ENCODE results near the gene CABLES1.

CABLES1 gene

GRCh38 chr18:23245461-23245860 is 110.2 kb downstream of the CABLES1 start:
- H3K4me3 Mint-ChIP-seq = no peak overlapping the region
- peaks cover 3% of the 10 kb centered on the region for H3K36me3 Mint-ChIP-seq (ENCODE audit: low read depth)
- ATAC-seq (no peak), DNase-seq (no peak)
- peaks cover 2% of the 10 kb centered on the region for H3K27me3 Mint-ChIP-seq
- no peak overlapping the region for H3K27ac Mint-ChIP-seq
- no peaks in the 10 kb centered on the region for H3K9me3 Mint-ChIP-seq
- peaks cover 2% of the 10 kb centered on the region for H3K4me1 Mint-ChIP-seq

- Mint-ChIP-seq H3K4me3 (no peak overlapping the region), H3K4me1 (peaks cover under 1% of the 10 kb centered on the region), H3K36me3 (ENCODE audit: low read depth) (peaks cover 3% of the 10 kb centered on the region), H3K9me3 (no peaks in the 10 kb centered on the region), H3K27me3 (peaks cover under 1% of the 10 kb centered on the region), H3K27ac (no peak overlapping the region)
- no peak for ATAC-seq
- no peak for DNase-seq
Observed at GRCh38 chr18:23247331-23247730, 112.0 kb downstream of the CABLES1 start.

GRCh38 chr18:23247896-23248295 is 112.6 kb downstream of the CABLES1 start:
- no peak for ATAC-seq
- Mint-ChIP-seq H3K27ac (no peak overlapping the region), H3K4me3 (no peak overlapping the region), H3K4me1 (no peaks in the 10 kb centered on the region), H3K36me3 (ENCODE audit: low read depth) (peaks cover 3% of the 10 kb centered on the region), H3K9me3 (no peaks in the 10 kb centered on the region), H3K27me3 (no peaks in the 10 kb centered on the region)
- DNase-seq = no peak

- no peaks in the 10 kb centered on the region for H3K27me3 Mint-ChIP-seq
- DNase-seq = no peak
- no peaks in the 10 kb centered on the region for H3K9me3 Mint-ChIP-seq
- H3K36me3 Mint-ChIP-seq (ENCODE audit: low read depth) = peaks cover 7% of the 10 kb centered on the region
- no peak for ATAC-seq
- no peak overlapping the region for H3K27ac Mint-ChIP-seq
- H3K4me3 Mint-ChIP-seq = no peak overlapping the region
- no peaks in the 10 kb centered on the region for H3K4me1 Mint-ChIP-seq
Observed at GRCh38 chr18:23248826-23249225, 113.5 kb downstream of the CABLES1 start.

DNA sequence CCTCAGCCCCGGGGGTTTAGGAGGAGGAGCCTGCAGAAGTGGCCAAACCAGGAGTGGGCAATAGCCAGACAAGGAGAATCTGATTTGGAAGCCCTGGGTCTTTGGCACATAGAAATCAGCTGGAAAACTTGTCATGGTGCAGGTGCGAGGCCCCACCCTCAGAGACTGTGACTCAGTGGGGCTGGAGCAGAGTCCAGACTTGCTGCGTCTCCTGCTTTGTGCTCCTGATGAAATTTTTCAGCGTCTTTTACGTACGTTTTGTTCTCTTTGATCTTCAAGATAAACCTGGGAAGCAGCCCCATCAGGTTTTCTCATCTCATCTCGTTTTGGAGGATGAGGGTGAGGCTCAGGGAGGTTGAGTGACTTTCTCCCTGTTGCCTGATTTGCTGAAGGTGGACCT is 114.1 kb downstream of the CABLES1 start:
- H3K4me1 Mint-ChIP-seq = no peaks in the 10 kb centered on the region
- H3K36me3 Mint-ChIP-seq (ENCODE audit: low read depth) = peaks cover 7% of the 10 kb centered on the region
- no peaks in the 10 kb centered on the region for H3K27me3 Mint-ChIP-seq
- no peak overlapping the region for H3K27ac Mint-ChIP-seq
- DNase-seq = no peak
- no peaks in the 10 kb centered on the region for H3K9me3 Mint-ChIP-seq
- H3K4me3 Mint-ChIP-seq = no peak overlapping the region
- ATAC-seq = no peak

DNA sequence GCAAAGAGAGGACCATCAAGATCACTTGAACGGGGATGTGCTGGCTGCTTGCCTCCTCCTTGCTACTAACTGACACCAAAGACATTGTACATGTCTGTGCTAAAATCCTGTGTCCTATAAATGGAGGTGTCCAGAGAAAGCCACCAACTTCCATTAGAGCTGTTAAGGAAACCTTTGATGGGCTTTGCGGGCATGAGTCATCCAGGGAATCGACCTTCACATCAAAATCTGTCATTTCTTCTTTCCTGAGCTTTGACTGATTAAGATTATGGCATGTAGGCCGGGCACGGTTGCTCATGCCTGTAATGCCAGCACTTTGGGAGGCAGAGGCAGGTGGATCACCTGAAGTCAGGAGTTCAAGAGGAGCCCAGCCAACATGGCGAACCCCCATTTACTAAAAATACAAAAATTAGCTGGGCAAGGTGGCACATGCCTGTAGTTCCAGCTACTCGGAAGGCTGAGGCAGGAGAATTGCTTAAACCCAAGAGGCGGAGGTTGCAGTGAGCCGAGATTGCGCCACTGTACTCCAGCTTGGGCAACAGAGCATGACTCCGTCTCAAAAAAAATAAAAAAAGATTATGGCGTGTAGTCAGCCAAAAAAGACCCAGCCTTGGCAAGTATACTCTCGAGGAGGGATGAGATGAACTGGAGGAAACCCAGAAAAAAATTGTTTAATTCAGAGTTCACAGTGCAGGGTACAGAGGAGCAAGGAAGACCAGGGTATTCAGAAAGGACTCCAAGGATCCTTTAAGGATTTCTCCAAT is 115.8 kb downstream of the CABLES1 start:
- DNase-seq (no peak), ATAC-seq (no peak)
- Mint-ChIP-seq H3K4me3 (no peak overlapping the region), H3K27ac (no peak overlapping the region), H3K9me3 (no peaks in the 10 kb centered on the region), H3K36me3 (ENCODE audit: low read depth) (peaks cover 7% of the 10 kb centered on the region), H3K4me1 (no peaks in the 10 kb centered on the region), H3K27me3 (no peaks in the 10 kb centered on the region)

DNA sequence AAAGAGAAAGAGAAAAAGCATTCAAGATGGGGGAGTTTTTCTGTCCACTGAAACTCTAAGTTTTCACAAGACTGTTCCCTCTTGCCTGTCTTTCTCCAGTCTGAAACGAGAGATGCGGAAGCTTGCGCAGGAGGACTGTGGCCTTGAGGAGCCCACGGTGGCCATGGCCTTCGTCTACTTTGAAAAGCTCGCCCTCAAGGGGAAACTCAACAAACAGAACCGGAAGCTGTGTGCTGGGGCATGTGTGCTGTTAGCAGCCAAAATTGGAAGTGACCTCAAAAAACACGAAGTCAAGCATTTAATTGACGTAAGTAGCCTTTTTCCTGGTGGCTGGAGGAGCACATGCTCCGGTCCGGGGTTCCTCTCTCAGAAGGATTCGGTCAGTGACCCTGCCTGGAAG is 118.3 kb downstream of the CABLES1 start:
- Mint-ChIP-seq H3K9me3 (no peaks in the 10 kb centered on the region), H3K27me3 (no peaks in the 10 kb centered on the region), H3K4me1 (peaks cover 16% of the 10 kb centered on the region), H3K27ac (no peak overlapping the region), H3K36me3 (ENCODE audit: low read depth) (peaks cover 7% of the 10 kb centered on the region), H3K4me3 (no peak overlapping the region)
- DNase-seq (no peak), ATAC-seq (no peak)

DNA sequence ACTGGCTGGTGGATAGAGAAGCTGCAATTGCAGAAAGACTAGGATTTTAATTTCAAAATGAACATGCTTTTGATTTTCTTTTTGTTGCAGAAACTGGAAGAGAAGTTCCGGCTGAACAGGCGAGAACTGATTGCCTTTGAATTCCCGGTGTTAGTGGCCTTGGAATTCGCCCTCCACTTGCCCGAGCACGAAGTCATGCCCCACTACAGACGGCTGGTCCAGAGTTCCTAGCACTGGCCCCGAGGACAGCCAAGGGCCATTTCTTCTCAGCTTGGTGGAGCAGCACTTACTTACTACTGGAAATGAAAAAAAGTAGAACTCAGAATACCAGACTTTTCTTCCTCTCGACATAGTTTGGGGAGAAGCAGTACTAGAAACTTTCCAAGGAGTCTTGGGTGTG is 121.9 kb downstream of the CABLES1 start:
- Mint-ChIP-seq H3K36me3 (ENCODE audit: low read depth) (peaks cover 4% of the 10 kb centered on the region), H3K27ac (no peak overlapping the region), H3K9me3 (no peaks in the 10 kb centered on the region), H3K4me1 (peaks cover 38% of the 10 kb centered on the region), H3K27me3 (no peaks in the 10 kb centered on the region), H3K4me3 (no peak overlapping the region)
- ATAC-seq (no peak), DNase-seq (no peak)

DNA sequence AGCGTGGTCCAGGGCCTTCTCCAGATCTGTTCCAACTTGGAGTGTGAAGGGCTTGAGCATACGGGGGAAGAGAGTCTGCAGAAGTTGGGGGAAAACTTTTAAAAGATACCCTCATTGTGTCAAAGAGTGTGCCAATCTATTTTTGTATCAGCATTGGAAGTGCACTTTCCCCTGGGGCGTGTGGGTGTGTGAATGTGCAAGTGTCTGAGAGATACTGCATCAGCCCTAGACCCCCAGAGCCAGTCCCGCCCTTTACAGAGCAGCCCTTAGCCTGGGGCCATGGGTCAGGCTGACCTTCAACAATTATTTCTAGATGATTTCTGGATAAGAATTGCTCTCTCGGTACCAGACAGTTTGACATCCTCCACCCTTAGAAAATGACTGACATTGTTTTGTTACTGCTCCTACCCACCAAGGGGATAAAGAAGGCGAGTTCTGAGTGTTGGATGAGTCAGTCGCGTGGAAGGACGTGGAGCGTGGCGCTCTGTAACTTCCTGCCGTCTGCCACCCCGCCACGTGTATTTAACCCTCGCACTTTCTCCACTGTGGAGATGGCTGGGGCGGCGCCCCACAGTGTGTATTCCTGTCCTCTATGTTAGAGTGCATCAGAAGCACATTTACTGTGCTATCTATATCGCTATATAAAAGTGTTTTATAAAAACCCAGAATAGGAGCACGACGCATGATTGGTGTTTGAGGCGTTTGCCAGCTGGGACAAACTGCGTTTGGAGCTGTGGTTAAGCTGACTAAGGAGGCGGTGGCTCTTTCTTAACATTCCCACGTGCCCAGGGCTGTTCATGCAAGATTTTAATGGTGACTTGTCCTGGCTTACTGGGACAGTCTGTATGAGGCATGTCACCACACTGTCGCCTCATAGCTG is 122.6 kb downstream of the CABLES1 start:
- ATAC-seq (no peak), DNase-seq (no peak)
- Mint-ChIP-seq H3K9me3 (no peaks in the 10 kb centered on the region), H3K4me1 (peaks cover 38% of the 10 kb centered on the region), H3K27ac (no peak overlapping the region), H3K36me3 (ENCODE audit: low read depth) (peaks cover 4% of the 10 kb centered on the region), H3K4me3 (no peak overlapping the region), H3K27me3 (no peaks in the 10 kb centered on the region)

- ATAC-seq (no peak), DNase-seq (no peak)
- peak overlapping the region; percentile 9 for H3K4me3 Mint-ChIP-seq
- H3K27me3 Mint-ChIP-seq = no peaks in the 10 kb centered on the region
- H3K27ac Mint-ChIP-seq = peak overlapping the region; percentile 87
- H3K36me3 Mint-ChIP-seq (ENCODE audit: low read depth) = no peaks in the 10 kb centered on the region
- H3K4me1 Mint-ChIP-seq = peaks cover 38% of the 10 kb centered on the region
- no peaks in the 10 kb centered on the region for H3K9me3 Mint-ChIP-seq
Observed at GRCh38 chr18:23258566-23259469, 123.5 kb downstream of the CABLES1 start.

DNA sequence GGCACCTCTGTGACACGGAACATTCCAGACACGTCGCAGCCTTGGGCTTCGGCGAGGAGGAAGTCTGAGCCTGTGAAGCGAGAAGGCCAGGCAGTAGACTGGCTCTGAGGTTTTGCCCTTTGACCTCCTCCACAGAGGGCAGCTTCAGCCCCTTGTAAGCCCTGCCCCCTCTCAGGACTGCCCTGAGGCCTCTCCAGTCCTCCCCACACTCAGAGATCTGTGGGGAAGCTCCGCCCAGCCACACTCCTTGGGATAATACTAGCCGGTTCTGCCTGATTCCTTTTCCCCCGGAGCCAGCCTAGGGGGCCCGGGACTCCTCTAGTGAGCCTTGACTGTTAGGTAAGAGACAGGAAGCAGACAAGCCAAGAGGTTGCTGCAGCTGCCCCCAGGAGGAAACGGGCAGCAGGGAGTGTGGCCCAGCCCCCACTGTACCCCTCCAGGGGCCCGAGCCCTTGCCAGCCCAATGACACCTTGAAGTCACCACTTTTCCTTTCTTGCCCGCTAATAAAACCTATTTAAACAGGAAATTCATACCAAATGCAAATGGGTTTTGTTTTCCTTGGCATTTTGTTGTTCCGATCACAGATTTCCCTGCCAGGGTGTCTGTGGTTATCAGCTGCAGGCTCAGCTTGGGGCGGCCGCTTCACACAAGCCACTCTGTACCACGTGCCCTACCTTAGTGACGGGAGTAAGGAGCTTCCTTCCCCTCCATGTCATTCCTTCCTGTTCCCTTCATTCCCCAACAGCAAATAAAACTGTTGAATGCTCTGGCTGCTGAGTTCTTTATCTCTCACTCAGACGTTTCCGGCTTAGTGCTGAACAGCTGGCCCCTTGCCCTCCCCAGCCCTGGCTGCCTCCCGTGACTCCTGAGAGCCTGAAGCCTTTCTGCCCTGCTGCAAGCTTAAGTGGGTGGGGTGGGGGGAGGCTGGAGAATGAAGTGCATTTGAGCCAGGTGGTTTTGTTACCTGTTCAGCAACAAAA is 124.7 kb downstream of the CABLES1 start:
- Mint-ChIP-seq H3K27me3 (no peaks in the 10 kb centered on the region), H3K4me3 (peak overlapping the region; percentile 66), H3K36me3 (ENCODE audit: low read depth) (no peaks in the 10 kb centered on the region), H3K4me1 (peaks cover 38% of the 10 kb centered on the region), H3K27ac (peak overlapping the region; percentile 87), H3K9me3 (no peaks in the 10 kb centered on the region)
- peak; percentile 69 for ATAC-seq
- DNase-seq = peak; percentile 29

- H3K27ac Mint-ChIP-seq = no peak overlapping the region
- no peak for ATAC-seq
- no peak for DNase-seq
- H3K4me1 Mint-ChIP-seq = peaks cover 39% of the 10 kb centered on the region
- no peaks in the 10 kb centered on the region for H3K9me3 Mint-ChIP-seq
- H3K36me3 Mint-ChIP-seq (ENCODE audit: low read depth) = no peaks in the 10 kb centered on the region
- H3K4me3 Mint-ChIP-seq = no peak overlapping the region
- no peaks in the 10 kb centered on the region for H3K27me3 Mint-ChIP-seq
Observed at GRCh38 chr18:23260926-23261590, 125.8 kb downstream of the CABLES1 start.

- H3K4me1 Mint-ChIP-seq = peaks cover 44% of the 10 kb centered on the region
- no peak overlapping the region for H3K4me3 Mint-ChIP-seq
- DNase-seq = no peak
- H3K27me3 Mint-ChIP-seq = no peaks in the 10 kb centered on the region
- ATAC-seq = no peak
- H3K36me3 Mint-ChIP-seq (ENCODE audit: low read depth) = peaks cover 6% of the 10 kb centered on the region
- H3K9me3 Mint-ChIP-seq = peaks cover 7% of the 10 kb centered on the region
- no peak overlapping the region for H3K27ac Mint-ChIP-seq
Observed at GRCh38 chr18:23263551-23264235, 128.4 kb downstream of the CABLES1 start.
